Suprapubic skin (tissue), 3 donors: ENCODE measurements around the gene MGME1.

Experiments
- CTCF ChIP-seq, 2 donors: fragments of 200-600 bp in 1 of 2; fragments of 450-650 bp in 1 of 2; sonication (generic) in 1 of 2; IDR thresholded peaks; one replicate each; pipeline ENCODE4 v1.5.1; 2016 to 2019; ENCODE audit warnings: antibody characterized with exemption in 2 of 2, mild to moderate bottlenecking in 1 of 2, moderate library complexity in 1 of 2
- POLR2A ChIP-seq, 2 donors: fragments of 450-650 bp; IDR thresholded peaks; one replicate each; pipeline ENCODE4 v1.6.1; 2017; ENCODE audit warnings: antibody characterized with exemption in 2 of 2, mild to moderate bottlenecking in 2 of 2, moderate library complexity in 2 of 2

DNA sequence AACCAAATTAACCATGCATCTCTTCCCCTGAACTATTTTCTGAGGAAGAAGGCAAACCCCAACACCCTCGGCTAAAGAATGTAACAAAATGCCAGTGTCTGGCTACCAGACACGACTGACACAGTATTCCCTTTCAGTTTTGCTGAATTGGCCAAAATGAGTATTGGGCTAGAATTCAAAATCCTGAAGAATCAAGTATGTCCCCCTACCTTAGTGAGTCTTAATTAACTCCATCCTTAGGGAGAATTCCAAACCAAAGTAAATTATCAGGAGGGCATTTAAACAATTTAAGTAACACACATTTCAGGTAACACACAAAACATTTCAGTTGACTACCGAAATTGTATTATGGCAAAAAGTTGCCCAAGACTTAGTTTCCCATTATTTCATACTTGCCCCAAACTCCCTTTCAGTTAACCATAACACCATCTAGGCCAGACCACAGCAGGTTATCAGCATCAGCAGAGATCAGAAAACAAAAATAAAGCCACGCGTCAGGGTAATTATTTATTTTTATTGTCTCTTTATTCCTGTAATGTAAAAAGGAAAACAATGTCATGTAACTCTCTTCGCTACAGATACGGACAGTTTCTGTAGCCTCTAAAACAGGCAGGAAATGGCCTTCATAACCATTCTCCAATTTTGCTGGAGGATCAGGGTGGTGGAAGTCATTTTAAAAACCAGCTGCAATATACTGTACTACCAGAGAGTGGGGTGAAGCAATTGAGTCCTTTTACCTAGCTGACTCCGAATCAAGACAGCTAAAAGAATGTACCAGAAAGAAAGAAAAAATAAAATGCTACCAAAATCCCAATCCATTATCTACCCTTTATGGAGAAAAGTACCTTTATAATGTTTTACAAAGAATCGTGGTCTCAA, 2.1 kb upstream of the MGME1 start:
- TF ChIP-seq CTCF (IDR thresholded peaks at IDR 0.05): peak in 1 of 2 donors; percentile 26
- no peak for TF ChIP-seq POLR2A (IDR thresholded peaks at IDR 0.05)
